ENCODE data around the gene TRIM42. TPM values are rescaled to one million over a fixed set of nuclear protein-coding genes. Genes with fewer than 3 reads are reported as not detected.

Gene TRIM42
- total and polyA plus RNA-seq, 9 of the 15 experiments (the other 6 are each of a cell fraction or from before 2014, with no cell fraction given): not detected

GRCh38 chr3:140705954-140706353 is 28.1 kb downstream of the TRIM42 start (continued):
- no peak for TF ChIP-seq ATF7 (IDR thresholded peaks at IDR 0.05)

- H3K36me3 ChIP-seq (ENCODE audit: control insufficient read depth, insufficient read depth, low read length): no peaks in the 10 kb centered on the region
- FAIRE-seq: no peak
- no peak for DNase-seq (ENCODE audit: extremely low read depth in 1 of 4, low spot score in 3 of 4)
- H3K9me1 ChIP-seq (ENCODE audit: control insufficient read depth, insufficient read depth, low read length): no peaks in the 10 kb centered on the region
- no peaks in the 10 kb centered on the region for H3K79me2 ChIP-seq (ENCODE audit: control insufficient read depth, insufficient read depth, low read length)
- TF ChIP-seq KLF10 (CRISPR knock-in tag; IDR thresholded peaks at IDR 0.05): no peak
- TF ChIP-seq MGA (IDR thresholded peaks at IDR 0.05): no peak
- TF ChIP-seq ZKSCAN3 (CRISPR knock-in tag; IDR thresholded peaks at IDR 0.05): no peak
- no peak for TF ChIP-seq HMBOX1 (IDR thresholded peaks at IDR 0.05)
- no peak for TF ChIP-seq KDM1A (IDR thresholded peaks at IDR 0.05)
- TF ChIP-seq HEY1 (CRISPR knock-in tag; IDR thresholded peaks at IDR 0.05; ENCODE audit: borderline replicate concordance): no peak
- no peak for TF ChIP-seq ZNF24 (IDR thresholded peaks at IDR 0.05)
- TF ChIP-seq GMEB1 (CRISPR knock-in tag; IDR thresholded peaks at IDR 0.05): no peak
- in situ Hi-C loops (cut with MboI): no loop called here
- no peaks in the 10 kb centered on the region for H3K4me1 ChIP-seq (replicated peaks in 1 of 2; ENCODE audit: control insufficient read depth in 2 of 2, insufficient read depth in 2 of 2, low read length in 2 of 2)
- H3K9me3 ChIP-seq (replicated peaks; ENCODE audit: control insufficient read depth, insufficient read depth, low read depth, low read length): no peaks in the 10 kb centered on the region
- ATAC-seq: no peak
- H3K4me2 ChIP-seq (ENCODE audit: insufficient read depth, low read length): no peak overlapping the region
- intact Hi-C loops (cut with micrococcal nuclease): no loop called here
- no peak overlapping the region for H3K4me3 ChIP-seq
- ChIA-PET POLR2A (interaction anchor here (0.6 kb wide), 1 partner anchor 674 kb away, joined by 3 read pairs; no protein-coding TSS in a partner anchor), CTCF (ENCODE audit: low intra/inter-chr PET ratio) (no interaction called here)
- H2AFZ ChIP-seq (ENCODE audit: low read depth, low read length): no peak overlapping the region
- H3K27me3 ChIP-seq (ENCODE audit: control insufficient read depth in 2 of 2, insufficient read depth in 2 of 2, low read length in 2 of 2): no peaks in the 10 kb centered on the region
- H3K27ac ChIP-seq (ENCODE audit: extremely low read depth, low read depth, low read length): no peak overlapping the region
- no TSS peak for BruUV-seq (replicated peaks)
- no peak overlapping the region for H3K9ac ChIP-seq (ENCODE audit: insufficient read depth in 1 of 2, low read depth in 2 of 2, low read length in 2 of 2)
- H4K20me1 ChIP-seq (replicated peaks; ENCODE audit: control insufficient read depth, insufficient read depth, low read length): no peaks in the 10 kb centered on the region
These were observed 28.5 kb downstream of the TRIM42 start for GRCh38 chr3:140706360-140706759.

Data from K562 (cell line).